ENCODE data around the gene SEL1L3. TPM values are rescaled to one million over a fixed set of nuclear protein-coding genes. Genes with fewer than 3 reads are reported as not detected.
A peak's percentile ranks its signal among the peaks of the same experiment; 100 is the strongest.

The SEL1L3 gene
- total RNA-seq, 1 donor from 2014 or later = 91.8 TPM

DNA sequence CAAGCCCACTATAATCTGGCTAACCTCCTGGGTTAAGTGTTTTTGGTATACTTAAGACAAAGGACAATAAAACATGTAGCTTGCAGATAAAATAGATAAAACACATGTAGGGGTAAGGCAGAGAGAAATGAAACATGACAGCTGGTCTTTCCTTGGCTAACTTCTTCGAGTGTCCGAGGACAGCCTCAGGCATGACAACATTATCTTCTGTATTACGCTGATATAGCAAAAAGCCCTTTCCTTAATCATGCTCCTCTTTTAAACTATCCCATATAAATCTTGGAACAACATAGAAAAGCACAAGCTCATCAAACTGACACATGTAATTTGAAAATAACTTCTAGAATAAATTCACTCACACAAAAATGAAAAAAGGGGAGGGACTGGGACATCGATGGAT, 91.1 kb downstream of the SEL1L3 start:
- H3K36me3 Mint-ChIP-seq (ENCODE audit: low read depth, unreplicated experiment) = peaks cover 27% of the 10 kb centered on the region
- no peak overlapping the region for H3K27ac Mint-ChIP-seq (ENCODE audit: unreplicated experiment)
- no peaks in the 10 kb centered on the region for H3K9me3 Mint-ChIP-seq (ENCODE audit: unreplicated experiment)
- DNase-seq (ENCODE audit: low spot score) = no peak
- TF ChIP-seq, protein P1, sequence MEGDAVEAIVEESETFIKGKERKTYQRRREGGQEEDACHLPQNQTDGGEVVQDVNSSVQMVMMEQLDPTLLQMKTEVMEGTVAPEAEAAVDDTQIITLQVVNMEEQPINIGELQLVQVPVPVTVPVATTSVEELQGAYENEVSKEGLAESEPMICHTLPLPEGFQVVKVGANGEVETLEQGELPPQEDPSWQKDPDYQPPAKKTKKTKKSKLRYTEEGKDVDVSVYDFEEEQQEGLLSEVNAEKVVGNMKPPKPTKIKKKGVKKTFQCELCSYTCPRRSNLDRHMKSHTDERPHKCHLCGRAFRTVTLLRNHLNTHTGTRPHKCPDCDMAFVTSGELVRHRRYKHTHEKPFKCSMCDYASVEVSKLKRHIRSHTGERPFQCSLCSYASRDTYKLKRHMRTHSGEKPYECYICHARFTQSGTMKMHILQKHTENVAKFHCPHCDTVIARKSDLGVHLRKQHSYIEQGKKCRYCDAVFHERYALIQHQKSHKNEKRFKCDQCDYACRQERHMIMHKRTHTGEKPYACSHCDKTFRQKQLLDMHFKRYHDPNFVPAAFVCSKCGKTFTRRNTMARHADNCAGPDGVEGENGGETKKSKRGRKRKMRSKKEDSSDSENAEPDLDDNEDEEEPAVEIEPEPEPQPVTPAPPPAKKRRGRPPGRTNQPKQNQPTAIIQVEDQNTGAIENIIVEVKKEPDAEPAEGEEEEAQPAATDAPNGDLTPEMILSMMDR (IDR thresholded peaks at IDR 0.05; ENCODE audit: unreplicated experiment) = no peak
- H3K4me1 Mint-ChIP-seq (ENCODE audit: unreplicated experiment) = no peaks in the 10 kb centered on the region
- no peak overlapping the region for H3K4me3 Mint-ChIP-seq (ENCODE audit: unreplicated experiment)
- H3K27me3 Mint-ChIP-seq (ENCODE audit: unreplicated experiment) = peaks cover 6% of the 10 kb centered on the region

DNA sequence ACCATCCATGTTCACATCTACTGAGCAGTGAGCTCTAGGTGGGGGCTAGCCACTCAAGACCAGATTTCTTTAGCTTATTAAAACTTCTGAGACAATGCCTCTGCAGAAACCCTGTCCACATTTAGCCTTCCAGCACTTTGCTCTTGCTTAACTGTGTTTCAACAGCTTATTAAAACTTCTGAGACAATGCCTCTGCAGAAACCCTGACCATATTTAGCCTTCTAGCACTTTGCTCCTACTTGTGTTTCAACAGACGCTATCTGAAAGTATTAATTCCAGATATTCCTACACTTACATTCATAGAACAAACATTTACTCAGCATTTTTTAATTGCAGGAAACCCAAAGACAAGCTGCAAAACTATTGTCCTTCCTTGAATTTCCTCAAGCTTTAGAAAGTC, 91.9 kb downstream of the SEL1L3 start:
- Mint-ChIP-seq H3K4me1 (ENCODE audit: unreplicated experiment) (no peaks in the 10 kb centered on the region), H3K27me3 (ENCODE audit: unreplicated experiment) (peaks cover 6% of the 10 kb centered on the region), H3K27ac (ENCODE audit: unreplicated experiment) (no peak overlapping the region), H3K36me3 (ENCODE audit: low read depth, unreplicated experiment) (peaks cover 34% of the 10 kb centered on the region), H3K4me3 (ENCODE audit: unreplicated experiment) (no peak overlapping the region), H3K9me3 (ENCODE audit: unreplicated experiment) (no peaks in the 10 kb centered on the region)
- TF ChIP-seq, protein P1 (IDR thresholded peaks at IDR 0.05; ENCODE audit: unreplicated experiment) = no peak
- no peak for DNase-seq (ENCODE audit: low spot score)

DNA sequence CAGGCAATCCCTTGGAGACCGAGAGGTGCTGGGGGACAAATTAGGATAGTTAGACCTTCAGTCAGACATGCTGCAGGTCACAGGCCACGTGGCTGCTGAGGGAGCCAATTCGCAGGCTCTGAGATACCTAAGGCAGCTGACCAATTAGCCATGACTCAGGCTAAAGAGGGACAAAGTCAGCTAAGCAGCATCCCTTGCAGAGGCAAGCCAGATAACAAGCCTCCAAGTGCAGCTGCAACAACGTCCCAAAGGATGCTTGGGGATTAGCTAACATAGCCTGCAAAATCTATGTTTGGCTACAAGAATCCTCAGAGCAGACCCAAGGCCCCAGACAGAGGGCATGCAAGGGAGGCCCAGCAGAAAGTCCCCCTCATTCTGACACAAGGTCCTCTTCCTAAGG, 93.5 kb downstream of the SEL1L3 start:
- Mint-ChIP-seq H3K27ac (ENCODE audit: unreplicated experiment) (no peak overlapping the region), H3K36me3 (ENCODE audit: low read depth, unreplicated experiment) (peaks cover 44% of the 10 kb centered on the region), H3K4me3 (ENCODE audit: unreplicated experiment) (no peak overlapping the region), H3K4me1 (ENCODE audit: unreplicated experiment) (no peaks in the 10 kb centered on the region), H3K27me3 (ENCODE audit: unreplicated experiment) (peaks cover 6% of the 10 kb centered on the region), H3K9me3 (ENCODE audit: unreplicated experiment) (no peaks in the 10 kb centered on the region)
- TF ChIP-seq, protein P1 (IDR thresholded peaks at IDR 0.05; ENCODE audit: unreplicated experiment) = no peak
- DNase-seq (ENCODE audit: low spot score) = no peak

DNA sequence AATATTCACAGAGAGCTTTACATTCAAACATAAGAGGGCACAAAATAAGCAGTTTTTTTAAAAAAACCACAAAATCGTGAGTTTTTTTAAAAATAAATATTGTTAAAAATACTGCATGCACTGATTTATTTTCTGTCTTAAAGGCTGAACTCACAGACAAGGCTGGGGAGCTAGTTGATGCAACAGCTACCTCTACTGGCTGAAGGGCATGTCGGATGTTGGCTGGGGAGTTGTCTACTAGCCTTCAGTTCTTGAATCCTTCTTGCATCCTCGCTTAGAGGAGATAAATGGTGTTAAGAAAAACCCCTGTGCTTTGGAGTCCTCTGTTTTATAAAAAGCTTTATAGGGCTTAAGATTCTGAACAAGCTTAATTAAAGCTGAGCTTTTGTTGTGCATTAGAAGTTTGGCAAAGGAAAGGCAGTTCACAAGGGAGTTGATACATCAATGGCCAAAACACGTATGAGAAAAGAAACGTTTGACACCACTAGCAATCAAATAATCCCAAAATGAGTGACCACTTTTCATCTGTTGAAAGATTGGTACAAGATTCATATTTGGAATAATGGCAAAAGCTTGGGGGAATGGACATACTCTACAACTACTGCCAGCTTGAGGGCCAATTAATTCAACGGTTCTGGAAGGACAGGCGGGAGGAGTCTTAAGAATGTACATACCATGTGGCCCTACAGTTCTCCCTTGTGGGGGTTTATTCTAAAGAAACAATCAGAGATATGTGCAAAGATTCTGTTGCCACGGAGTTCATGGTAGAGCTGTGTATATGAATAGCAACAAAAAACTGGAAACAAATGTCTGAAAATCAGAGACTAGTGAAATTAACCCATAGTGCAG, 94.7 kb downstream of the SEL1L3 start:
- Mint-ChIP-seq H3K9me3 (ENCODE audit: unreplicated experiment) (no peaks in the 10 kb centered on the region), H3K27me3 (ENCODE audit: unreplicated experiment) (peaks cover 6% of the 10 kb centered on the region), H3K4me3 (ENCODE audit: unreplicated experiment) (no peak overlapping the region), H3K27ac (ENCODE audit: unreplicated experiment) (no peak overlapping the region), H3K36me3 (ENCODE audit: low read depth, unreplicated experiment) (peaks cover 40% of the 10 kb centered on the region), H3K4me1 (ENCODE audit: unreplicated experiment) (no peaks in the 10 kb centered on the region)
- TF ChIP-seq, protein P1 (IDR thresholded peaks at IDR 0.05; ENCODE audit: unreplicated experiment) = peak; percentile 52
- DNase-seq (ENCODE audit: low spot score) = peak; percentile 58

DNA sequence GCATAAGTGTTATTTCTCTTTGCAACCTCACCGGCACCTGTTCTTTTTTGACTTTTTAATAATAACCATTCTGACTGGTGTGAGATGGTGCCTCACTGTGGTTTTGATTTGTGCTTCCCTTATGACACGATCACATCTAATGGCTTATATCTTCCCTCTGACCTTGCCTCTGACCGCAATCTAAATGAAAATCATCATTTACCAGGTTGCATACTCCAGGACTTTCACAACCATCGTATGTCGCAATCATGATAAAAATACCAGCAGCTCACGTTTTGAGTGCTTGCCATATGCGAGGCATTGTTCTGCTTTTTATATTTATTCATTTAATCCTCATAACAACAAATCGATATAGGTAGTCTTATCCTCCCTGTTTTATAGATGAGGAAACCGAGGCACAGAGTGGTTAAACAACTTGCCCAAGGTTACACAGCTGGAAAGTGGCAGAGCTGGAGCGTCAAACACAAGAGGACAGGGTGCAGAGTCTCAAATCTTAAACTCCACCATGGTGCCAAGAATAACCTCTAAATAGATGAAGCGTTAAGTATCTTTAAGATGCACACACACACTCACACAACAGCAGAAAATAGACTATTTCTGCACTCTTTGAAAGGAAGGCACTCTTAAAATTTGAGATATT, 102.2 kb downstream of the SEL1L3 start:
- no peaks in the 10 kb centered on the region for H3K27me3 Mint-ChIP-seq (ENCODE audit: unreplicated experiment)

More for the DNA sequence above, 102.2 kb downstream of the SEL1L3 start:
- DNase-seq (ENCODE audit: low spot score) = no peak
- H3K9me3 Mint-ChIP-seq (ENCODE audit: unreplicated experiment) = no peaks in the 10 kb centered on the region
- TF ChIP-seq, protein P1 (IDR thresholded peaks at IDR 0.05; ENCODE audit: unreplicated experiment) = no peak
- H3K4me1 Mint-ChIP-seq (ENCODE audit: unreplicated experiment) = no peaks in the 10 kb centered on the region
- peaks cover 49% of the 10 kb centered on the region for H3K36me3 Mint-ChIP-seq (ENCODE audit: low read depth, unreplicated experiment)
- no peak overlapping the region for H3K27ac Mint-ChIP-seq (ENCODE audit: unreplicated experiment)
- H3K4me3 Mint-ChIP-seq (ENCODE audit: unreplicated experiment) = peak overlapping the region; percentile 68

Measured in endothelial cell (in vitro differentiated cells).